ENCODE measurements around the gene UST. TPM values are rescaled to one million over a fixed set of nuclear protein-coding genes. Genes with fewer than 3 reads are reported as not detected.

Gene UST
- total and polyA plus RNA-seq, 2 of the 8 experiments (the other 6 are each of a cell fraction or from before 2014, with no cell fraction given): 13.5 to 34.5 TPM

GRCh38 chr6:148723484-148723883 is 23.3 kb upstream of the UST start (continued):
- TF ChIP-seq CHD7 (IDR thresholded peaks at IDR 0.05; ENCODE audit: insufficient replicate concordance, low read length): no peak
- TF ChIP-seq SIRT6 (IDR thresholded peaks at IDR 0.05; ENCODE audit: low read length): no peak
- TF ChIP-seq ASH2L (IDR thresholded peaks at IDR 0.05; ENCODE audit: low read length): no peak
- no peak for TF ChIP-seq CBX5 (IDR thresholded peaks at IDR 0.05; ENCODE audit: low read depth, low read length)
- TF ChIP-seq BACH1 (IDR thresholded peaks at IDR 0.05; ENCODE audit: low read length): no peak
- TF ChIP-seq EGR1 (IDR thresholded peaks at IDR 0.05; ENCODE audit: borderline replicate concordance, low read depth, low read length): no peak

Data from H1 (cell line).